AG10803 (cell line): ENCODE measurements around the gene CACNA2D1.

Experiments used
- DNase-seq: peaks from one replicate; pipeline ENCODE4 v3.0.0; 2010; ENCODE audit warnings: low read depth
- H3K4me3 ChIP-seq: 2 replicates; pipeline ENCODE4 v1.5.1; 2011; ENCODE audit warnings: mild to moderate bottlenecking, low read length, control low read depth
- TF ChIP-seq, protein P1 (sequence below): conservative IDR thresholded peaks from 2 replicates; pipeline ENCODE4 v1.5.1; 2011; ENCODE audit warnings: mild to moderate bottlenecking, low read length, control low read depth, inconsistent platforms

CACNA2D1 gene

DNA sequence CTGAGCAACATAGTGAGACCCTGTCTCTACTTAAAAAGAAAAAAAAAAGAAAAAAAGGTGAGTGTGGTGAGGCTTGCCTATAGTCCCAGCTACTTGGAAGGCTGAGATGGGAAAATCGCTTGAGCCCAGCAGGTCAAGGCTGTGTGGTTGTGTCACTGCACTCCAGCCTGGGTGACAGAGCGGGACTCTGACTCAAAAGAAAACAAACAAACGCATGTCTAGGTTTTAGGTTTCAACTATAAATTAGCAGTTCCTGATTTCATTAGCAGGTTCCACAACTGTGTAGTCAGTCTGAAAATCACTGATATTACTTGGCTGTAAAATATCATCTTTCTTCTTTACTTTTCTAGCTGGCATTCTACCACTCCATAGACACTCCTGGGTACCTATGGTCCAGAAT lies 518.0 kb downstream of the CACNA2D1 start:
- H3K4me3 ChIP-seq = no peak overlapping the region
- TF ChIP-seq, protein P1, sequence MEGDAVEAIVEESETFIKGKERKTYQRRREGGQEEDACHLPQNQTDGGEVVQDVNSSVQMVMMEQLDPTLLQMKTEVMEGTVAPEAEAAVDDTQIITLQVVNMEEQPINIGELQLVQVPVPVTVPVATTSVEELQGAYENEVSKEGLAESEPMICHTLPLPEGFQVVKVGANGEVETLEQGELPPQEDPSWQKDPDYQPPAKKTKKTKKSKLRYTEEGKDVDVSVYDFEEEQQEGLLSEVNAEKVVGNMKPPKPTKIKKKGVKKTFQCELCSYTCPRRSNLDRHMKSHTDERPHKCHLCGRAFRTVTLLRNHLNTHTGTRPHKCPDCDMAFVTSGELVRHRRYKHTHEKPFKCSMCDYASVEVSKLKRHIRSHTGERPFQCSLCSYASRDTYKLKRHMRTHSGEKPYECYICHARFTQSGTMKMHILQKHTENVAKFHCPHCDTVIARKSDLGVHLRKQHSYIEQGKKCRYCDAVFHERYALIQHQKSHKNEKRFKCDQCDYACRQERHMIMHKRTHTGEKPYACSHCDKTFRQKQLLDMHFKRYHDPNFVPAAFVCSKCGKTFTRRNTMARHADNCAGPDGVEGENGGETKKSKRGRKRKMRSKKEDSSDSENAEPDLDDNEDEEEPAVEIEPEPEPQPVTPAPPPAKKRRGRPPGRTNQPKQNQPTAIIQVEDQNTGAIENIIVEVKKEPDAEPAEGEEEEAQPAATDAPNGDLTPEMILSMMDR = no peak
- no peak for DNase-seq

DNA sequence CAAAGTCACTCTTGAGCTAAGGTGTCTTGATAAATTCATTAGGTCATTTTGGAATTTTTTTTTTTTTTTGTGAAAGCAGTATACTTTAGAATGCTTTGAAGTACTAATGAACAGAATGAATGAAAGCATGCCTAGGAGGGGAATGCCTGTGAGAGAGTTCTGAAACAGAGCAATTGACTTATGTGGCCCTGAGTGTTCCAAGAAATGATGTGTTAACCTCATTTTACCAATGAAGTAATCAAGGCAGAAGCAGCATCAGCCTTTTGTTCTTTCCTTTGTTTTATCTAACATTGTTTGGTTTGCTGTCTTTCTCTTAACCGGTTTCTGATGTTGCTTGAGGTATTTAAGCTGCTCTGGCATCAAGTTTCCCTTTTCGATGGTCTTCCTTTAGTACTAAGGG lies 519.1 kb downstream of the CACNA2D1 start:
- H3K4me3 ChIP-seq = no peak overlapping the region
- TF ChIP-seq, protein P1 = no peak
- no peak for DNase-seq

DNA sequence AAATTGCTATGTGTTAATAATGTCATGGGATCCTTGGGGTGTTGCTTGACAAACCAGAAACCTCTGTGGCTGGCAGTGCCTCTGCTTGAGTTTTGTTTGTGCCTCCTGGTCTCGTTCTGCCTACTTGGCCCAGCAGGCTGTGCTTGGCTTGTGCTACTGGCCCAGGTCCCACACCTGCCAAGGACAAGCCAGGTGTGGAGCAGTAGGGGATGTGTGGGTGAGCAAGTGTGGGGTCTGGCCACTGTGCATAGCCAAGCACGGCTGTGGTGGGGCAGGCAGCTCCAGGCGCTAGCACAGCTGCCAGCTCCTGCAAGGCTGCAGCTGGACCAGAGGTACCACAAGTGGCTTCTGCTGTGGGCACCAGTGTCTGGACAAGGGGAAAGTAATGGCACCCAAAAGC lies 524.1 kb downstream of the CACNA2D1 start:
- TF ChIP-seq, protein P1 = no peak
- no peak overlapping the region for H3K4me3 ChIP-seq
- DNase-seq = no peak

DNA sequence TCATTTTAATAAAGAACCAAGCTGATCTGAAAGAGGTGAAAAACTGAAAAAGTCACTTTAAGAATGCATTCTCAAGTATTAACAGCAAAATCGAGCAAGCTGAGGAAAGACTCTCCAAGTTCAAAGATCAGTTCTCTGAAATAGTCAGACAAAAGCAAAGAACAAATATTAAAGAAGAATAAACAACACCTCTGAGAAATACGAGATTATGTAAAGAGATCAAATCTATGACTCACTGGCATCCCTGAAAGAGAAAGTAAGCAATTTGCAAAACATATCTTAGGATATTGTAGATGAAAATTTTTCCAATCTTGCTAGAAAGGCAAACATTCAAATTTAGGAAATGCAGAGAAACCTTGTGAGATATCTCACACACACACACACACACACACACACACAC lies 535.4 kb downstream of the CACNA2D1 start:
- TF ChIP-seq, protein P1 = no peak
- DNase-seq = peak; percentile 1

DNA sequence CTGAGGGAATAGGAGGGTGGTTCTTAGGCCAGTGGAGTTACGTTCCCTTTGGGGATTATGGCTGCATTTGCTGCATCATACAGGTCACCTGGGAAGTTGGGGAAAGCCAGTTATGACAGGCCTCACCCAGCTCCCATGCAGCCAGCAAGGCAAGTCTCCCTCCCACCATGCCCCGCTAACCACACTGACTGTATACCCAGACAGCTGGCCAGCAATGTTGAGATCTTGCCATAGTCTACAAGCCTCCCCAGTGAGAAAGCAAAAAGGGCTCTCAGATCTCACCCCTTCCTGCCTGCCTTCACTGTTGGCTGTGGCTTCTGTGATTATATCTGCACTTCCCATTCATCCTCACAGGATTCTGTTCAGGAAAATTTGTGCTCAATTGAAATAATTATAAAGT lies 540.5 kb downstream of the CACNA2D1 start:
- TF ChIP-seq, protein P1 = no peak
- no peak overlapping the region for H3K4me3 ChIP-seq
- no peak for DNase-seq

More for the DNA sequence above, 535.4 kb downstream of the CACNA2D1 start:
- no peak overlapping the region for H3K4me3 ChIP-seq

DNA sequence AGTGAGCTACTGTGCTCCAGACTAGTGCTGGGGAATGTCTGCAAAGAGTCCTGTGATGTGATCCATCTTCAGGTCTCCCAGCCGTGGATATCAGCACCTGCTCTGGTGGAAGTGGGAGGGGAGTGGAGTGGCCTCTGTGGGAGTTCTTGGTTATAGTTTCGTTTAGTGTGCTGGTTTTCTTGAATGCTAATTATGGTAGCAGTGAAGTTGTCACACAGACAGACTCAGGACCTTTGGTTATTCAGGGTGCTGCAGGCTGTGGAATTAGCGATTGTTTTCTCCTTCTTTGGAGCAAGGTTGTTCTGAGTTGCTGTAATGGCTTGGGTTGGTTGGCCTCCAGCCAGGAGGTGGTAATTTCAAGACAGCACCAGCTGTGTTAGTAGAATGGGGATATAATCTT lies 541.0 kb downstream of the CACNA2D1 start:
- no peak for DNase-seq
- TF ChIP-seq, protein P1 = no peak
- no peak overlapping the region for H3K4me3 ChIP-seq
